GM21717 (cell line): ENCODE data around the gene GRID1.

Source experiments
- ATAC-seq: cut with Tn5 transposase; IDR thresholded peaks from one replicate; pipeline ENCODE4 v1.9.1; 2021; ENCODE audit warnings: mild to moderate bottlenecking, moderate library complexity; ENCODE audit not compliant: unreplicated experiment

Gene GRID1

GRCh38 chr10:85920311-85920710 lies 446.3 kb downstream of the GRID1 start:
- ATAC-seq, result no peak

DNA sequence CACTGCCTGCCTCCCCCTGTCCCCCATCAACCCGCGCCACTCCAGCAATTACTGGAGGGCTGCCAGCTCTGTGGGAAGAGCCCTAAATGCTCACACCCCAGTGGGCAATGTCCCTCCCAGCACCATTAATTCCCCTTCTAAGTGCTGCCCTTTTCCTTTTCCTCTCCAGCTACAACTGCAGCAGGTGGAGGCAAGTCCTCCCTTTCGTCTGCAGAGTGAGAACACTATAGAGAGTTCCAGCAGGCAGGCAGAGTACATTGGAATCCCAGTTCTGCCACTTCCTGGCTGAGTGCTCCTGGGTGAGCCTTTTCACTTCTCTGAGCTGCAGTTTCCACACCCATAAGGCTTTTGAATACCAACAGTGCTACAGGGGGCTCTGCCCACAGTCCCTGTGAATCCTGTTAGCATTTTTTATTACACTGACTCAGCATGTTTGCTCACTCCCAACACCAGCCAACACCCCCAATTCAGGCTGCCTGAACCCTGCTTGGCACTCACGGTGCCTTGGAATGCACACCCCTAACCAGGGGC lies 447.0 kb downstream of the GRID1 start:
- no peak for ATAC-seq

GRCh38 chr10:85918371-85918770 lies 448.2 kb downstream of the GRID1 start:
- no peak for ATAC-seq

DNA sequence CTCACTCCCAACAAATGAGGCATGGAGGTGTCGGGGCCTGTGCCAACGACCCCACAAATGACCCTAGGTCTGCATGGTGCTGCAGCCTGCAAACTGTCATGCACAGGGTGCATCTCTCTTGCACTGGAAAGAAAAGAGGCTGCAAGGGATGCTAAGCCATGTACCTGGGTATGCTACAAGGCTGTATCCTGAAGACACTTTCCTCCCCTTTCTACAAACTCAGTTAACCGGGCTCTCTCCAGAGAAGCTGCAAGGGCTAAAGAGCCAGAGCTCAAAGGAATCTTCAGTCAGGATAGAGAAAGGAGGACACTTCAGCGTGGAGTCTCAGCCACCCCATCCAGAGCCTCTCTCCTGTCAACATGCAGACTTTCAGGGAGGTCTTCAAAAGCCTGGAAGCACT lies 449.0 kb downstream of the GRID1 start:
- no peak for ATAC-seq

GRCh38 chr10:85916994-85917573 lies 449.5 kb downstream of the GRID1 start:
- no peak for ATAC-seq

DNA sequence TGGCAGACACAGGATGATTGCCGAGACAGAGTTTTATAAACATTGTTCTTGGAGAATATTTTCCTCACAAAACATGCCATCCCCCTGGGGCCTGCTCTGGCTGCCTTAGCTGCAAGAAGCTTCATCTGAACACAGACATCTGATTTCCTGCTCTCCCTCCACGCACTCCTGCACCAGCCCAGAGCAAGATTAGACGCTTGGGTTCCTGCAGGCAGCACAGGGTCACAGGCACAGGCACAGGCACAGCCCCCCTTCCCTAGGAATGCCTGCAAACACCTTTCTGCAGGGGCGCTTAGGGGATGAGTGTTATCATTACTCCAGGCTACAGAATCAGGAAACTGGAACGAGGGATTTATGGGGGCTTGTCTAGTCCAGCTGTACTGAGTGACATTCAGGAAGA lies 450.3 kb downstream of the GRID1 start:
- no peak for ATAC-seq

DNA sequence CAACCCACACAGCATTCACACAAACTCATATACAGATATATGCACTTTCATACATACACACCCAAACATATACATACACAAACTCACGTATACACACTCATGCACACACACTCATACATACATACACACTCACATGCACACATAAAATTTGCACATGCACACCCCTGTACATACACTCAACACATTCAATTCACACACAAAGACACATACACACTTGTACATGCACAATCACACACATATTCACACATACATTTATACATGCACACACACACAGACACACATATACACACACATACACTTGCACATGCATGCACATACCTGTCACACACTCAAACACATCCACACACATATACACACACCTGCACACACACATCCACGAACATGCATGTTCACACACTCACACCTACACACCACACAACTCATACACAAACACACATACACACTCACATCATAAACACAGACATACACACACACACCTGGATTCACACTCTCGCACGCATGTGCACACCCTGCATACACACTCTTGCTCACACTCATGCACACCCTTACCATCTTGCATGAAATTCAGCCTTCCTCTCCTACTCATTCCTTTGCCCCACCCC lies 451.2 kb downstream of the GRID1 start:
- ATAC-seq, result no peak

DNA sequence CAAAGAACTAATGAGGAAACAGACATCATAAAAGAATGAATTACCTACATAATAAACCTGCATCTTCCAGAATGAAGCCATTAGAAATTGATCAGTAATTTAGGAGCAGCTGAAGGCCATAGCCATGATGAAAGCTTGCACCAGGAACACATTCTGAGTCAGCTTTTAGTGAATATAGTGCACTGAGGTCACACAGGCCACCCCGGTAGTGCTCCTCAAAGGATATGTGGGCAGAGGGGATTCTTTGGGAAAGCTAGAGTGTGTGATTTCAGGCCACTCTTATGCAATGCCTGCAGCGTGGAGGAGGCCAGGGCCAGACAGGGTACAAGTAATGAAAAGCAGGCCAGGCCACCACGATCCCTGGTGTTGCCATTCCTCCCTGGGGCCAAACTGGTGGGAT lies 451.9 kb downstream of the GRID1 start:
- ATAC-seq, result no peak

- ATAC-seq, result no peak
Measured at GRCh38 chr10:85908462-85908861, 458.1 kb downstream of the GRID1 start.

- ATAC-seq, result no peak
Measured at GRCh38 chr10:85902051-85902450, 464.5 kb downstream of the GRID1 start.

DNA sequence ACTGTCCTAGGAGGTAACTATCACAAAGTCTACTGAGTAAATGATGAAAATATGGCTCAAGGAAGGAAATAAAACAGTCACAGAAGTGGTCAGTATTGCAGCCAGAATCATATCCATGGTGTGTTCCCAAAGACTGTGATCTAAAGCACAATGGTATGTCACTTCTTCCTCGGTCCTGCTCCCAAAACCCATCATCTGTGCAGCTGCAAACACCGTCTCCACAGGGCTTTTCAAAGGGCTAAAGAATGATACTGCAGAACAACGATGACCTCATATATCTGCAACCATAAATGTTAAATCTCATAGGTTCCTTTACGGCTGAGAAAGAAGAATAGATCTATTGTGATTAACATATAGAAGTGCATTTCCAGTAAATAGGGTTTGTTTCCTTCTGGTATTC lies 465.0 kb downstream of the GRID1 start:
- no peak for ATAC-seq

GRCh38 chr10:85900487-85900886 lies 466.1 kb downstream of the GRID1 start:
- no peak for ATAC-seq

GRCh38 chr10:85900061-85900460 lies 466.5 kb downstream of the GRID1 start:
- ATAC-seq, result no peak

DNA sequence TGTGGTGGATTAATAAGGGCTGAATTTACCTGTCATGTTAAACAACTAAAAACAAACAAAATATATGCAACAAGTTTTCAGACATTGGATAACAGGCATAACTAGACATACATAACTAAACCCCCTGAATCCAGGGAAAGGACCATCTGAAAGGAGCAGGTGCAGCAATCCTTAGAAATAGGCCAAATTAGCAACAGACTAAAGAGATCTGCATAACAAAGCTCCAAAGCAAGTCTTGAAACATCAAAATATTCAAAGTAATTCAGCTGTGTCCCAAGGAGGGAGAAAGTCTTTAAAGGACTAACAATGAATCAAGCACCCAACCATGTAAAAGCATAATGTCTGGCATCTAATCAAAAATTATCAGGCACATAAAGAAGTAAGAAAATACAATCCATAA lies 475.1 kb downstream of the GRID1 start:
- no peak for ATAC-seq

DNA sequence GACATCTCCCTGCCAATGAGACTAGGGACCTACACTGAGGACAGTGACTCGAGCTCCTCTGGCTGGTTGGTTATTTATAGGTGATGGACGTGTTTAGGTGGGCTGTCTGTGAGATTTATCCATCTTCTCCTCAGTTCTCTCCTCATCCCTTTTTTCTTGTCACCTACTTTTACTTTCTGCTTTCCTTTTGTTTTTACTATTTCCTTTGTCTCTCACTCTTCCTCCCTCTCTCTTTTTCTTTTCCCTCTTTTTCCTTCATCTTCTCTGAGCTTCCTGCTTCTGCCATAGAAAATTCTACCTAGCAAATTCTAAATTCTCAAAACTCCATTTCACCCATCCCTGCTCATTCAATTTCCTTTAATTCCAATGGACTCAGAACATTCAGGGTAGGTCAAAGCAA lies 478.0 kb downstream of the GRID1 start:
- ATAC-seq, result no peak

GRCh38 chr10:85888004-85888403 lies 478.6 kb downstream of the GRID1 start:
- no peak for ATAC-seq

GRCh38 chr10:85874208-85874607 lies 492.4 kb downstream of the GRID1 start:
- no peak for ATAC-seq

GRCh38 chr10:85873063-85873462 lies 493.5 kb downstream of the GRID1 start:
- no peak for ATAC-seq

- no peak for ATAC-seq
Measured at GRCh38 chr10:85868627-85869499, 497.7 kb downstream of the GRID1 start.

- ATAC-seq, result no peak
Measured at GRCh38 chr10:85864868-85865526, 501.6 kb downstream of the GRID1 start.

- no peak for ATAC-seq
Measured at GRCh38 chr10:85864173-85864549, 502.4 kb downstream of the GRID1 start.
